HG02623 (cell line): ENCODE data around the gene WFDC6.
"Not testable (repeated sequence)": the region's sequence is repeated elsewhere in the genome, so short reads cannot be mapped to it uniquely, and the experiment has no call there.

ENCODE experiments used
- ATAC-seq: cut with Tn5 transposase; IDR thresholded peaks from one replicate; pipeline ENCODE4 v1.9.1; 2021; ENCODE audit warnings: moderate library complexity; ENCODE audit not compliant: unreplicated experiment

WFDC6 gene

DNA sequence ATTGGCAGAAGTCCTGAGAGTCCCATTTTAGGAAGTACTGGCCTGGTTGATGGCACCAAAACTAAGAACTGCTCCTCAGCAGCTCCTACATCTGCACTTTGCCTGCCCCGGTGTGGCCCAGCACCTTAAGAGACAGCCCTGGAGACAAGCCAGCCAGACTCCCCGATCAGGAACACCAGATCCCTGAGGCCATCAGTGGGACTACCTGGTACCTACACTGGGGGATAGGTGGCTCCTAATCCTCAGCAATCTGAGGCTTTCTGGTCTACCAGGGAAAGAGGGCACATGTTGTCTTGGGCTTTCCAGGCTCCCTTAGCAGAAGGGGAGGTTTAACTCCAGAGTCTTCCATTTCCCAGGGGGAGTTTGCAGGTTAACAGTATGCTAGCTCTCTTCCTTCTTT, at the start of gene WFDC6:
TSS of gene WFDC6 (minus strand) at position 101 of the 400 bp plus-strand sequence. CDS start at position 26, 75 bp downstream.
- ATAC-seq, result no peak

DNA sequence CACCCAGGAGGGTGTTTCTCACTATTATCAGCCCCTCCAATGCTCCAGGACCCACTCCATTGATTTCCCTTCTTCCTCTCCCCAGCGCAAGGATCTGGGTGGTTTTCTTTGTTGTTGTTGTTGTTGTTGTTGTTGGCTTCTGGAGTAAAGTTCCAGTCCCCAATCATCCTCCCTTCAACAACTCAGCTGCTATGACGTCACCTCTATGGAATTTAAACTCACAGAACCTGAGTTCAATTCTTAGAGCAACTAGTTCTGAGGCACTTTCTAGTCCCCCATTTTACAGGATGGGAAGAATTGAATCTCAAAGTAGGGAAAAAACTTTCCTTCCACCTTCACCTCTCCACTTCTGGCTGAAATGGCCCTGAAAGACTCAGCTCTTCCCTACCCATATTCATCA, 49.5 kb upstream of the WFDC6 start:
- ATAC-seq, result no peak

DNA sequence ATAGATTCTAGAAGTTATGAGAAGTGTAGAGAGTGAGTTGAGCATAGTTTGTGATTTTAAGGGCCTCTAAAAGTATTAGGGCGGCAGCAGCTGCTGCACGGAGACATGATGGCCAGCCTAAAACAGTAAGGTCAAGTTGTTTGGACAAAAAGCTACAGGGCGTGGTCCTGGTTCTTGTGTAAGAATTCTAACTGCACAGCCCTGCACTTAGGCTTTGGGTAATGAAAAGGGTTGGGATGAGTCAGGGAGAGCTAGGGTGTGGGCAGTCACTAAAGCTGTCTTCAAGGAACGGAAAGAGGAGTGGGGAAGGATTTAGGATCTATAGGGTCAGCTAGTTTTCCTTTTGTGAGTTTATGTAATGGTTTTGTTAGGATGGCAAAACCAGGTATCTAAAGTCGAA, 46.7 kb upstream of the WFDC6 start:
- not testable (repeated sequence) for ATAC-seq

DNA sequence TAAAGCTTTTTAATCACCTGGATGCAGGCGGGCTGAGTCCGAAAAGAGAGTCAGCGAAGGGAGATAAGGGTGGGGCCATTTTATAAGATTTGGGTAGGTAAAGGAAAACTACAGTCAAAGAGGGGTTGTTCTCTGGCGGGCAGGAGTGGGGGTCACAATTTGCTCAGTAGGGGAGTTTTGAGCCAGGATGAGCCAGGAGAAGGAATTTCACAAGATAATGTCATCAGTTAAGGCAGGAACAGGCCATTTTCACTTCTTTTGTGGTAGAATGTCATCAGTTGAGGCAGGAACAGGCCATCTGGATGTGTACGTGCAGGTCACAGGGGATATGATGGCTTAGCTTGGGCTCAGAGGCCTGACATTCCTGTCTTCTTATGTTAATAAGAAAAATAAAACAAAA, 45.0 kb upstream of the WFDC6 start:
- ATAC-seq, result not testable (repeated sequence)

DNA sequence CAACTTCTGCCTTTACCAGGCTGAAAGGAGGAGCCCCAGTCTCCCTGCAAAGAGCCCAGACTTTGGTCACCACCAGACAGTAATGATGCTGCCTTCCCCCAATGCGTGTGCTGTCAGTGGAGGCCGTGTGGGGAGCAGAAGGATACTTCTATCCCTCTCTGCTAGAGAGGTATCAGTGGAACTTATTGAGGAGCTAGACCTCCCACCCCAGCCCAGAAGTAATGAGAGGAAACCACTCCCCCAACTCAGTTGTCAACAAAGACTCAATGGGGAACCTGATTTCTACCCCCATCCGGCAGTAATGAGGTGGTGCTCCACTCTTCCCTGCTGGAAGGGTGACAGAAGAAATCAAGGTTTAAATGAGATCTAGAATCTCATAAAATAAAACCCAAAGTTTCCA, 44.2 kb upstream of the WFDC6 start:
- no peak for ATAC-seq

DNA sequence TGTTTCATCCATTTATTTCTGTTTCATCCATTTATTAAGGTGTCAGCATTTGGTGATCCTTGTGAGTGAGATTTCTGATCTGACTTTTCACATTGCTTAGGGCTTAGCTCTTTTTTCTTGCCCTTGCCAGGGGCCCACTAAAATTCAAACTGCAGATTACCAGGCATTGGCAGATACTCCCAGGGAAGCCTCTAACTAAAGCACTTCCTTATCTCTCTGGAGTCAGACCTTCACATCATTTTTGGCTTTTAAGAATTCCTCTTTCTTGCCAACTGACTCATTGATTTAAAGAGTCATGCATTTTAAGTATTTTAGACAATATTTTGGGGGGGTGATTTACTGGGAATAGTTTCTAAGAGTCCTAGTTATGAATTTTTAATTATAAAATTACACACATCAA, 42.4 kb upstream of the WFDC6 start:
- ATAC-seq, result no peak

DNA sequence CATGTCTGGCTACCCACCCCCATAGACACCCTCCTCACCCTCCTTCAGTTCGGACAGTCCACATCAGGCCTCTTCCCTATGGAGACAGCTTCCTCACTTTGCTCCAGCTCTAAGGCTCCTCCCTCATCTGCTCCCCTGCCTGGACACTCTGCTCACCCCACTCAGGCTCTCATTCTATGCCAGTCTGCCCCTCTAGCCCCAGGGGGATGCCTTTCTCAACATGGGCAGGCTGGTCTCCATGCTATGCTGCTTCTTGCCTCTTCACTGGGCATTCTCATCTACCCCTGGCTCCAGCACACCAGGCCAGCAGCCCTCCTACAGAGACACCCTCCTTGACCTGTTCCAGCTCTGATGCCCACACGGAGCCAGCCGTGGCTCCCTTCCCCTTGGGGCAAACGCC, 39.9 kb upstream of the WFDC6 start, which contains the start of gene WFDC8:
TSS of gene WFDC8 (minus strand) at position 101 of the 400 bp plus-strand sequence. CDS start at position 64, 37 bp downstream.
- ATAC-seq, result no peak

DNA sequence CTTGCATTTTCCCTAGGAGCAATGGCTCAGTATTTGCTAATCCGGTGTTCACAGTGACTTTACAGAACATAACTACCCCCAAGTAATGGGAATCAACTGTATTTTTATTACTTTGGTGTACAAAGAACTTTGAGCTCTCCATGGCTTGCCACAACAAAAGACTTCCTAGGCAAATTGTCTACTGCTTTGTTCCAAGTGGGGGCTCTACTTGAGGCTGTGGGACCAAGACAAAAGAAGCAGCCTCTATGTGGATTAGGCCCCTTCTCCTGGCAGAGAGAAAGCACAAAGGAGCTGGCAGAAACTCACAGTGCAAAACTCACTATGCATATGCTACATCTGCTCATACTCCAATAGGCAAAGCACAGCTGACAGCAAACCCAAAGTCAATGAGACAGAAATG, 38.9 kb upstream of the WFDC6 start:
- no peak for ATAC-seq

DNA sequence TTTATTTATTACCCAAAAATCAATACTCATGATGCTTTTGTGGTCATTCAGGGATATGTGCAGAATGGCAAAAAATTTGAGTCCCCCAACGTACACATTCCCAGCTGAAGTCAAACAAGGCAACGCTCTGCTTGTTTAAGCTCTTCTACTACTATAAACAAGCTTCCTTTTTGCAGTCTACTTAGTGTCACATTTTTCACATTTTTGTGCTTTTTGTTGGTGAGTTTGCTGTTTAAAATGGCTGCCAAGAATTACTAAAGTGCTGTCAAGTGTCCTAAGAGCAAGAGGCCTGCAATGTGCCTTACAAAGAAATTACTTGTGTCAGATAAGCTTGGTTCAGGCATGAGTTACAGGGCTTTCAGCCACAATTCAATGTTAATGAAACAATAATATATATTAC, 37.7 kb upstream of the WFDC6 start:
- ATAC-seq, result no peak

DNA sequence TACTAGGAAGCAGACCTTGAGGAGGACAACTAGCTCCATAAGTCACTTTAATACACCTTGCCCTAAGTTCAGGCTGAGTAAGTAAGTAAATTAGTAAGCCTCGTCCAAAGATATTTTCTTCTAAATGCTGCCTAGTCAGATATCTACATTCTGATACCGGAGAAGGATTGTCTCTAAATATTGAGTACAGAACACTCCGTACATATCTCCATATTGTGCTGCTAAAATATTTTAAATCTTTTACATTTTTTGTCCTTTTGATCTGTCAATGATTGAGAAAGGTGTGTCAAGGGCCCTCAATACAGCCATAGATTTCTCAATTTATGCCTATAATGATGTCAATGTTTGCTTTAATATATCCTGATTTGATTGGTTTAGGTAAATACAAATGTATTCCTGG, 36.6 kb upstream of the WFDC6 start:
- no peak for ATAC-seq

DNA sequence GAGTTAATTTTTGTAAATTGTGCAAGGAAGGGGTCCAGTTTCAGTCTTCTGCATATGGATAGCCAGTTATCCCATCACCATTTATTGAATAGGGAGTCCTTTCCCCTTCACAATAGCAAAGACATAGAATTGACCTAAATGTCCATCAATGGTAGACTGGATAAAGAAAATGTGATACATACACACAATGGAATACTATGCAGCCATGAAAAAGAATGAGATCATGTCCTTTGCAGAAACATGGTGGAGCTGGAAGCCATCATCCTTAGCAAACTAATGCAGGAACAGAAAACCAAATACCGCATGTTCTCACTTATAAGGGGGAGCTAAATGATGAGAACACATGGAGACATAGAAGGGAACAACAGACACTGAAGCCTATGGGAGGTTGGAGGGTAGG, 30.4 kb upstream of the WFDC6 start:
- ATAC-seq, result not testable (repeated sequence)

DNA sequence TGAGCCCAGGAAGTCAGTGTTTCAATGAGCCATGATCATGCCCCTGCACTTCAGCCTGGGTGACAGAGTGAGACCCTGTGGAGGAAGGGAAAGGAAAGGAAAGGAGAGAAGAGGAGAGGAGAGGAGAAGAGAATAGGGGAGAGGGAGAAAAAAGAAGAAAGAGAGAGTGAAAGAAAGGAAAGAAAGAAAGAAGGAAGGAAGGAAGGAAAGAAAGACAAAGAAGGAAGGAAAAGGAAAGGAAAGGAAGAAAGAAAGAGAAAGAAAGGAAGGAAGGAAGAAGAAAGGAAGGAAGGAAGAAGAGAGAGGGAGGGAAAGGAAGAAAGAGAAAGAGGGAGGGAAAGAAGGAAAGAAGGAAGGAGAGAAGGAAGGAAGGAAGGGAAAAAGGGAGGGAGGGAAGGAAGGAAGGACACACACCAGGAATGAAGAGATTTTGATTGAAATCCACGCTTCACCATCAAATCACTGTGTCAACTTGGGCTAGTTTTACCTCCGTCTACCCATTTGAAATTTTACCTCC, 25.5 kb upstream of the WFDC6 start:
- ATAC-seq, result no peak

DNA sequence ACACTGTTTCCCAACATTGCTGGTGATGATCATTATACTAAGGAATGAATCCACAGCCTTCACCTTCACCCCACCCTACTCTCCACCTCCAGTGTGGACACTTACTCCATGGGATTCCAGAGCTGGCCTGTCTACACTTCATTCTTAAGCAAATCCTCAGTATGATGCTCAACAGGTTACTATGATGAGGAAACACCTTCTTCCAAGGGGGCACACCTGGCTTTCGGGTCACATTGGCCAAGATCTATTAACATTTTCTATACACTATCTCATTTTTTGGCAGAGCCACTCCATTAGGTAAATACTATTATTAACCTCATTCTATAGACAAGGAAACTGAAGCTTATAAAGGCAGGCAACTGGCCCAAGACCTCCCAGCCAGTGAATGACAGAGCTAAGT, 15.9 kb upstream of the WFDC6 start:
- ATAC-seq, result no peak

DNA sequence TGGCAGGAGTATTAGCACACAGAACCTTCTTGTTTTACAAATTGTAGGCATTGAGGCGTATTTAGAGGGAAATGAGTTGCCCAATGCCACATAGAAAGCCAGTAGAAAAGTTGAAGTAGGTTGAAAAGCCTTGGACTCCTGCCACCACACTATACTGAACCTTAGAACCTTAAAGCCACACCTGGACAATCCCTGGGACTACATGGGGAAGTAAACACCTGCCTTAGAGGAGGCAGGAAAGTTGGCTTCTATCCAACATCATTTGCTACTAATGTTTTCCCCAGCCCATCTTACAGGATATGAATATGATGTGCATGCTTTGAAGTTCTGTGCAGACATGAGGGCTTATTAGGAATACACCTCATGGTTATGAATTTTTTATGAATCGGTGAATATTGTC, 13.2 kb upstream of the WFDC6 start:
- ATAC-seq, result no peak

DNA sequence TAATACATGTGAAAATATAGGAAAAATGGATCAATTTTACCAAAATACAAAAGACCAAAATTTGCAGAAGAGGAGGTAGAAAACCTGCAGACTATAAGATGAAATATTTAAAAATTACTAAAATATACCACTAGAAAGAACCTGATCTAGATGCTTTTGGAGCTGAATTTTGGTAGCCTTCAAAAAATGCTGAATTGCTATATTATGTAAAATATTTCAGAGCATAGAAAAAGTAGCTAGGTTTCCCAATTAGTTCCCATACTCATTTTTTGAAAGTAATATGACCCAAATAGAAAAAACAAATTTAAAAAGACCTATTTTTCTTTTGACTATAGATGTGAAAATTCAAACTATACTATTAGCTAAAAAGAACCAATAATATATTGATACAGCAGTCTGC, 11.5 kb upstream of the WFDC6 start:
- no peak for ATAC-seq

DNA sequence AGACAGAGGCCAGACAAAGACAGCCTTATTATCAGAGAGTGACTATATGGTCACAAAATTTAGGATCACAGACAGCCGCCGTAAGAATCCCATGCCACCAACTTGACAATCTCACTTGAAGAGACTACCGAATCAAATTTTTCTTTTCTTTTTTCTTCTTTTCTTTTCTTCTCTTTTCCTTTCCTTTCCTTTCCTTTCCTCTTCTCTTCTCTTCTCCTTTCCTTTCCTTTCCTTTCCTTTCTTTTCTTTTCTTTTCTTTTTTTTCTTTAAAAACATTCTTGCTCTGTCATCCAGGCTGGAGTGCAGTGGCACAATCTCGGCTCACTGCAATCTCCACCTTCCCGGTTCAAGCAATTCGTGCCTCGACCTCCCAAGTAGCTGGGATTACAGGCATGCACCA, 9.1 kb upstream of the WFDC6 start:
- ATAC-seq, result no peak

DNA sequence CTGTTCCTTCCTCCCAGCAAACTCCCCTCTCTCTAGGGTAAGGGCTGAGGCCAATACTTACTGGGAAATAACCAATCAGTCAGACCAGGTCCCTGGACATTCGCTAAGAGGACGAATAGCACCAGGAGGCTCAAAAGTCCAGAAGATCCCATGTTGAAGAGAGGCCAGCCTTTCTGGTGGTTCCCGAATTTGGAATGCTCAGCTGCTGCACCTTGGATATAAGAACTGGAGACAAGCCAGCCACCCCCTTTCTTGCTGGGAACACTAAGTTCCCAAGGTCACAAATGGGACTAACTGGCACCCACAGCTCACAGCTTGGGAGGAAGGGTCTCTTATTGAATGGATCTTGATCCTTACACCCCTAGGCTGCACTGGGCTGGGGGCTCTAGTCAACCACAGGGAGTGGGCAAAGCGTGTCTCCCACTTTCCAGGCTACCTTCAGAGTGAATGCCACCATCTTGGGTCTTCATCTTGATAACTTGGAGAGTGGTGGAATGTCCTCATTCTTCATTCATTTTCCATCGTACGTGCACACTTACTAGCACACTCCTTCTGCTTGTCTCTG, 8.0 kb upstream of the WFDC6 start, which contains the start of gene EPPIN:
TSS of gene EPPIN (minus strand) at position 196 of the 565 bp plus-strand sequence. CDS start at position 152, 44 bp downstream.
- no peak for ATAC-seq

DNA sequence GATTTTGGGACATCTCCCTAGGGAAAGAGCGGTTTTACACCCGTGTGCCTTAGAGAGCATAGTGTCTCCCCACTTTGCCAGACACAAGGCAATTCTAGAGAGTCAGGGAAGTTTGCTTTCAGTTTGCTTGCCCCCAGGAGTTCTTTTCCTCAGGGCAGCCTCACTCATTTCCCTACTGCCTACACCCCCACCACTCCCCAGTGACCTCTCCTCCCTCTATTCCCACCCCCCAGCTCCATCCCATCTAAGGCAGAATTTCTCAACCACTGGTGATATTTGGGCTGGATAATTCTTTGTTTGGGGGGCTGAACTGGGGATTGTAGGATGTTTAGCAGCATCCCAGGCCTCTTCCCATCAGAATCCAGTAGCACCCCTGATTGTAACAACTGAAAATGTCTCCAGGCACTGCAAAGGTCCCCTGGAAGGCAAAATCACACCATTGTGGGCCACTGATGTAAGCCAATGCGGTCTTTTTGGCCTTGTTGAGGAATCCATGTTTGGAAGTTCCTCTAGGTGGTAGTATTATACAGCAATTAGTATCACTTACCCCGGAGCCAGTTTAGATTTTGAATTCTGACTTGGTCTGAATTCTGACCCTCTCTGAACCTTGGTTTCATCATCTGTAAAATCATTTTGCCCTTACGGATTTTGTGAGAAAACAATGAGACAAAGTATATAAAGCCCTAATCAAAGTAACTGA, 6.6 kb upstream of the WFDC6 start:
- no peak for ATAC-seq

DNA sequence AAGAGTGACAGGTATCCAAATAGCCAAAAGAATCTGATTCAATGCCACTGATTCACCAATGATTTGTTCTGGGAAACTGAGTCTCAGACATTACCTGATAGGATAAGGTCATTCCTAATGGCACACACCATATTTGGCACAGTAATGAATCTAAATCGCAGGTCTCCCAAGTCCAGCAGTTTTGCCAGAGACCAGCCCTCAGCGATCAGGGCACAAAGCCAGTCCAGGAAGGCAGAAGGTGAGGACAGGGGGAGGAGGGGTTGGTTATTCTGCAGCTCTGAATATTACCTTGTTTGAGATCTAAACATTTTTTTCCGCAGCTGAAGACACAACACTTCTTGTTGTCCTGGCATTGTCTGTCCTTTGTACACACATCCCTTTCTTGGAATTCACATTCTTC, 6.1 kb upstream of the WFDC6 start:
- no peak for ATAC-seq

DNA sequence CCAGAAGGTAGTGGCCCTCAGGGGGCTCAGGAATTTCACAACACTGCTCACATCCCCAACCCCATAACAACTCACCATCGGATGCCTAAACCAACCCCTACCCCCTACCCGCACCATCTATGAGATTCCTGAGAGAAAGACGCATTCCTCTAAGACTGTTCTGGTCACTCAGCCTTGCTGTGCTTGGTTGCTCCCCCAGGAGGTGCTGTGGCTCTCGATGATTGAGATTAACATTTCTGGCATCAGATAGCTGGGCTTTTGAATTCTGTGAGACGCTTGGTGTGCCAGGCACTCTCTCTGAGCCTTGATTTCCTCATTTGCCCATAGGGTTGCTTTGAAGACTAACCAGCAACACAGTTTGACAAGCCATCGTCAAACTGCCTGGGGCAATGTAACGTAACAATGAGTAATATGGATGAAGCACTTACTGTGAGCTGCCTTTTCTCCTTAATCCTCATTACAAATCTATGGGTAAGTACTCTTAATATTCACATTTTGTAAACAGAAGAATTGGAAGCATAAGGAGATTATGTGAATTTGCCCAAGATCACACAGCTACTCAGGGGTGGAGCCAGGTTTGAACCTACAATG, 978 bp downstream of the WFDC6 start:
- ATAC-seq, result no peak

DNA sequence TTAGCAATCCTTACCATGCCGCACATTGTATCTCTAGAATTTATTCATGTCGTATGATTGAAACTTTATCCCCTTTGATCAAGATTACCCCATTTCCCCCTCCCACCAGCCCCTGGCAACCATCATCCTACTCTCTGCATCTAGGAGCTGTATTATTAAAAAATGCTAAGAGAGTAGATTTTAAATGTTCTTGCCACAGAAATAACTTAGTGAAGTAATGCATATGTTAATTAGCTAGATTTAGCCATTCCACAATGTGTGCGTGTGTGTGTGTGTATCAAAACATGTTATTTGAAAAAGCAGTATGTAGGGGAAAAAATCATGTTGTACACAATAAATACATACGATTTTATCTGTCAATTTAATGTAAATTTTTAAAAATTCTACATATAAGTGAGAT, 12.0 kb downstream of the WFDC6 start:
- no peak for ATAC-seq

DNA sequence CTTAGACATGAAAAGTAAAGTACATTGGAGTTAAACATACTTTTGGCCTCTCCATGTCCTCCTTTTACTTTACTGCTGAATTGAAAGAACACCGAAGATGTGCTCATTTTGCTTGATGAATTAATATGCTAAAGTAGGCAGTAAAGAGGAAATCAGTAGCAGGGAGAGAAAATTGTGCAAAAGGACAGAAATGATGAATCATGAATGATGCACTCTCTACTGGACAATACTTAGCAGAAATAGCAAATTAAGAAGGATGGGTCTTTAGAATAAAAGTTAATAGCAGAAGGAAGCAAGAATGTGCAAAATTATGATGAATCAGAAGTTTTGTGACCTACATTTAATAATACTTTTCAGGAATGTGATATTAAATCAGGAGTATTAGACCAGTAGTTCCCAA, 15.5 kb downstream of the WFDC6 start:
- no peak for ATAC-seq
